ENCODE results near the gene KRTAP13-2. TPM values are rescaled to one million over a fixed set of nuclear protein-coding genes. Genes with fewer than 3 reads are reported as not detected.

KRTAP13-2 gene
- total RNA-seq, 1 donor from 2014 or later = not detected

Other genes starting within 250 kb of the KRTAP13-2 start
- gene CLDN17, start 205.5 kb downstream of the KRTAP13-2 start, total RNA-seq = 1.8 TPM
- gene CLDN8, start 156.2 kb downstream of the KRTAP13-2 start, total RNA-seq = 1.6 TPM
- gene KRTAP24-1, start 89.3 kb downstream of the KRTAP13-2 start, total RNA-seq = not detected
- gene KRTAP25-1, start 82.8 kb downstream of the KRTAP13-2 start, total RNA-seq = not detected
- gene KRTAP26-1, start 52.0 kb downstream of the KRTAP13-2 start, total RNA-seq = not detected
- not detected for gene KRTAP27-1, start 34.6 kb downstream of the KRTAP13-2 start, total RNA-seq
- gene KRTAP23-1, start 23.7 kb downstream of the KRTAP13-2 start, total RNA-seq = not detected
- gene KRTAP13-1, start 23.8 kb upstream of the KRTAP13-2 start, total RNA-seq = not detected
- not detected for gene KRTAP13-3, start 53.7 kb upstream of the KRTAP13-2 start, total RNA-seq
- gene KRTAP13-4, start 57.9 kb upstream of the KRTAP13-2 start, total RNA-seq = not detected
- not detected for gene KRTAP15-1, start 68.0 kb upstream of the KRTAP13-2 start, total RNA-seq
- not detected for gene KRTAP19-1, start 108.1 kb upstream of the KRTAP13-2 start, total RNA-seq
- not detected for gene KRTAP19-2, start 115.2 kb upstream of the KRTAP13-2 start, total RNA-seq
- not detected for gene KRTAP19-3, start 119.7 kb upstream of the KRTAP13-2 start, total RNA-seq
- gene KRTAP19-4, start 124.9 kb upstream of the KRTAP13-2 start, total RNA-seq = not detected
- not detected for gene KRTAP19-5, start 129.9 kb upstream of the KRTAP13-2 start, total RNA-seq
- not detected for gene KRTAP19-6, start 169.6 kb upstream of the KRTAP13-2 start, total RNA-seq
- gene KRTAP19-7, start 189.0 kb upstream of the KRTAP13-2 start, total RNA-seq = not detected
- not detected for gene KRTAP22-2, start 218.1 kb upstream of the KRTAP13-2 start, total RNA-seq
- not detected for gene KRTAP6-3, start 220.2 kb upstream of the KRTAP13-2 start, total RNA-seq
- not detected for gene KRTAP6-2, start 226.6 kb upstream of the KRTAP13-2 start, total RNA-seq
- not detected for gene KRTAP22-1, start 228.8 kb upstream of the KRTAP13-2 start, total RNA-seq
- not detected for gene KRTAP6-1, start 241.7 kb upstream of the KRTAP13-2 start, total RNA-seq
- gene KRTAP20-1, start 244.2 kb upstream of the KRTAP13-2 start, total RNA-seq = not detected
- gene KRTAP20-4, start 248.4 kb upstream of the KRTAP13-2 start, total RNA-seq = not detected

All from esophagus mucosa (tissue), 1 donor.